SK-N-SH treated with all-trans-retinoic acid at 6 μM for 48 hours (cell line): ENCODE data around the gene ASPHD1.
"Not testable (repeated sequence)": the region's sequence is repeated elsewhere in the genome, so short reads cannot be mapped to it uniquely, and the experiment has no call there.

Experiments
- ATAC-seq: fragments of 200-7000 bp; cut with Tn5 transposase; 3 replicates; pipeline ENCODE4 v1.9.1; 2020; ENCODE audit warnings: mild to moderate bottlenecking, moderate library complexity
- ARNTL ChIP-seq: fragments of 450-650 bp; formaldehyde crosslinking; IDR thresholded peaks from 2 replicates; pipeline ENCODE4 v1.5.0; 2020; ENCODE audit warnings: low read depth, mild to moderate bottlenecking, moderate library complexity, borderline replicate concordance
- BACH2 ChIP-seq: fragments of 250-450 bp; sonication (Bioruptor Pico); IDR thresholded peaks from 2 replicates; pipeline ENCODE4 v1.9.0; 2021; ENCODE audit warnings: mild to moderate bottlenecking, borderline replicate concordance
- CSDC2 ChIP-seq: fragments of 250-450 bp; sonication (Bioruptor Pico); IDR thresholded peaks from 2 replicates; pipeline ENCODE4 v1.5.0; 2020; ENCODE audit warnings: mild to moderate bottlenecking, moderate library complexity
- ESRRG ChIP-seq: fragments of 250-450 bp; sonication (Bioruptor Pico); IDR thresholded peaks from 2 replicates; pipeline ENCODE4 v1.6.1; 2021; ENCODE audit warnings: mild to moderate bottlenecking
- ISL1 ChIP-seq: fragments of 250-450 bp; sonication (Bioruptor Pico); IDR thresholded peaks from 2 replicates; pipeline ENCODE4 v2.1.2; 2022; ENCODE audit warnings: mild to moderate bottlenecking, moderate library complexity
- OSR1 ChIP-seq: fragments of 250-450 bp; sonication (Bioruptor Pico); IDR thresholded peaks from 2 replicates; pipeline ENCODE4 v1.8.0; 2022; ENCODE audit warnings: moderate library complexity, mild to moderate bottlenecking, inconsistent platforms
- PATZ1 ChIP-seq: fragments of 250-450 bp; sonication (Bioruptor Pico); IDR thresholded peaks from 2 replicates; pipeline ENCODE4 v1.8.0; 2020; ENCODE audit warnings: mild to moderate bottlenecking, moderate library complexity, borderline replicate concordance
- POU6F1 ChIP-seq: fragments of 250-450 bp; sonication (Bioruptor Pico); IDR thresholded peaks from 2 replicates; pipeline ENCODE4 v1.8.0; 2021; ENCODE audit warnings: low read depth, mild to moderate bottlenecking, moderate library complexity, borderline replicate concordance
- TCF4 ChIP-seq: fragments of 250-450 bp; sonication (Bioruptor Pico); IDR thresholded peaks from 2 replicates; pipeline ENCODE4 v1.8.0; 2021; ENCODE audit warnings: mild to moderate bottlenecking, moderate library complexity, borderline replicate concordance
- TSHZ2 ChIP-seq: fragments of 250-450 bp; sonication (Bioruptor Pico); IDR thresholded peaks from 2 replicates; pipeline ENCODE4 v1.5.0; 2020; ENCODE audit warnings: mild to moderate bottlenecking, moderate library complexity
- ZFP3 ChIP-seq: fragments of 250-450 bp; sonication (Bioruptor Pico); IDR thresholded peaks from 2 replicates; pipeline ENCODE4 v1.5.0; 2020; ENCODE audit warnings: mild to moderate bottlenecking, moderate library complexity
- ZFP30 ChIP-seq: fragments of 450-650 bp; formaldehyde crosslinking; IDR thresholded peaks from 2 replicates; pipeline ENCODE4 v1.5.0; 2022; ENCODE audit warnings: mild to moderate bottlenecking, moderate library complexity
- ZNF70 ChIP-seq: fragments of 450-650 bp; formaldehyde crosslinking; IDR thresholded peaks from 2 replicates; pipeline ENCODE4 v1.5.0; 2020; ENCODE audit warnings: mild to moderate bottlenecking, moderate library complexity
- ZNF8 ChIP-seq: fragments of 450-650 bp; formaldehyde crosslinking; IDR thresholded peaks from 2 replicates; pipeline ENCODE4 v1.5.0; 2020; ENCODE audit warnings: mild to moderate bottlenecking, moderate library complexity

The ASPHD1 gene

GRCh38 chr16:29925105-29925756, 24.9 kb downstream of the ASPHD1 start:
- peak; percentile 24 for ATAC-seq
- TF ChIP-seq POU6F1 (no peak), ZNF8 (CRISPR knock-in tag) (no peak), CSDC2 (CRISPR knock-in tag) (no peak)

GRCh38 chr16:29925781-29926710, 25.8 kb downstream of the ASPHD1 start, which contains the start of gene KCTD13:
KCTD13 (minus strand) TSS chr16:29926226; CDS start chr16:29926033, 193 bp downstream.
- TF ChIP-seq PATZ1 (CRISPR knock-in tag) = no peak
- no peak for TF ChIP-seq ARNTL (CRISPR knock-in tag)
- TF ChIP-seq ZNF70 (CRISPR knock-in tag) = peak; percentile 54; the same call in 1 of the 2 replicates
- no peak for TF ChIP-seq OSR1 (CRISPR knock-in tag)
- no peak for TF ChIP-seq ESRRG (CRISPR knock-in tag)
- ATAC-seq = peak; percentile 95

GRCh38 chr16:29926711-29927052, 26.4 kb downstream of the ASPHD1 start:
- peak; percentile 49 for ATAC-seq
- no peak for TF ChIP-seq ARNTL (CRISPR knock-in tag)
- TF ChIP-seq PATZ1 (CRISPR knock-in tag) = no peak
- TF ChIP-seq ZNF70 (CRISPR knock-in tag) = no peak
- no peak for TF ChIP-seq CSDC2 (CRISPR knock-in tag)
- no peak for TF ChIP-seq ZFP3 (CRISPR knock-in tag)
- no peak for TF ChIP-seq BACH2 (CRISPR knock-in tag)
- TF ChIP-seq TSHZ2 = no peak
- no peak for TF ChIP-seq ISL1 (CRISPR knock-in tag)
- TF ChIP-seq TCF4 (CRISPR knock-in tag) = no peak
- TF ChIP-seq, all 23 proteins: peak for 0

- ATAC-seq = no peak
These were observed 27.0 kb downstream of the ASPHD1 start for GRCh38 chr16:29927070-29927905.

GRCh38 chr16:29931750-29932149, 31.5 kb downstream of the ASPHD1 start:
- not testable (repeated sequence) for ATAC-seq

More at GRCh38 chr16:29927070-29927905, 27.0 kb downstream of the ASPHD1 start:
- TF ChIP-seq ZFP30 (CRISPR knock-in tag) (no peak), TCF4 (CRISPR knock-in tag) (no peak)
